ENCODE measurements around the gene HOXD11. TPM values are rescaled to one million over a fixed set of nuclear protein-coding genes. Genes with fewer than 3 reads are reported as not detected.

HOXD11 gene
- total RNA-seq, 1 donor from 2014 or later = not detected

GRCh38 chr2:176101842-176102241 lies 5.2 kb upstream of the HOXD11 start:
- intact Hi-C loops (cut with DNase I) = no loop called here
- DNase-seq (ENCODE audit: low spot score) = no peak

GRCh38 chr2:176102309-176102866 lies 4.7 kb upstream of the HOXD11 start:
- no peak for DNase-seq (ENCODE audit: low spot score)

GRCh38 chr2:176103194-176103593 lies 3.9 kb upstream of the HOXD11 start:
- intact Hi-C loops (cut with DNase I) = no loop called here
- no peak for DNase-seq (ENCODE audit: low spot score)

More at GRCh38 chr2:176102309-176102866, 4.7 kb upstream of the HOXD11 start:
- intact Hi-C loops (cut with DNase I) = no loop called here

- no peak for DNase-seq (ENCODE audit: low spot score)
- intact Hi-C loops (cut with DNase I) = no loop called here
These were observed 3.3 kb upstream of the HOXD11 start for GRCh38 chr2:176103742-176104315.

- intact Hi-C loops (cut with DNase I) = no loop called here
- DNase-seq (ENCODE audit: low spot score) = no peak
These were observed 2.6 kb upstream of the HOXD11 start for GRCh38 chr2:176104316-176105077.

GRCh38 chr2:176105078-176105729 lies 1.9 kb upstream of the HOXD11 start:
- no peak for DNase-seq (ENCODE audit: low spot score)
- intact Hi-C loops (cut with DNase I) = no loop called here

- intact Hi-C loops (cut with DNase I) = no loop called here
- DNase-seq (ENCODE audit: low spot score) = no peak
These were observed 1.1 kb upstream of the HOXD11 start for GRCh38 chr2:176105730-176106580.

GRCh38 chr2:176107731-176108181 lies 676 bp downstream of the HOXD11 start:
- DNase-seq (ENCODE audit: low spot score) = no peak
- intact Hi-C loops (cut with DNase I) = no loop called here

- no peak for DNase-seq (ENCODE audit: low spot score)
- intact Hi-C loops (cut with DNase I) = no loop called here
These were observed 2.3 kb downstream of the HOXD11 start for GRCh38 chr2:176109192-176109901.

GRCh38 chr2:176109946-176110345 lies 2.9 kb downstream of the HOXD11 start:
- intact Hi-C loops (cut with DNase I) = no loop called here

GRCh38 chr2:176110415-176111308 lies 3.6 kb downstream of the HOXD11 start:
- intact Hi-C loops (cut with DNase I) = no loop called here
- no peak for DNase-seq (ENCODE audit: low spot score)

More at GRCh38 chr2:176109946-176110345, 2.9 kb downstream of the HOXD11 start:
- DNase-seq (ENCODE audit: low spot score) = no peak

GRCh38 chr2:176111309-176111663 lies 4.2 kb downstream of the HOXD11 start:
- DNase-seq (ENCODE audit: low spot score) = no peak
- intact Hi-C loops (cut with DNase I) = no loop called here

- no peak for DNase-seq (ENCODE audit: low spot score)
- intact Hi-C loops (cut with DNase I) = no loop called here
These were observed 4.8 kb downstream of the HOXD11 start for GRCh38 chr2:176111846-176112374.

- intact Hi-C loops (cut with DNase I) = no loop called here
- no peak for DNase-seq (ENCODE audit: low spot score)
These were observed 5.6 kb downstream of the HOXD11 start for GRCh38 chr2:176112375-176113302.

GRCh38 chr2:176114120-176114929 lies 7.2 kb downstream of the HOXD11 start:
- intact Hi-C loops (cut with DNase I) = no loop called here
- no peak for DNase-seq (ENCODE audit: low spot score)
